GM06990 (cell line): ENCODE data around the gene SUPT6H.

Experiments
- DNase-seq: peaks from one replicate; pipeline ENCODE4 v3.0.0-alpha.2; 2011; ENCODE audit not compliant: insufficient read length; ENCODE audit errors: extremely low read depth
- H3K27me3 ChIP-seq: replicated peaks from 2 replicates; pipeline ENCODE4 v1.6.0; 2011; ENCODE audit warnings: low read length; ENCODE audit not compliant: control insufficient read depth, insufficient read depth
- H3K36me3 ChIP-seq: 2 replicates; pipeline ENCODE4 v1.5.1; 2011; ENCODE audit warnings: low read length; ENCODE audit not compliant: control insufficient read depth, insufficient read depth
- H3K4me3 ChIP-seq: replicated peaks from 2 replicates; pipeline ENCODE4 v1.5.1; 2011; ENCODE audit warnings: low read depth, mild to moderate bottlenecking, control low read depth, low read length
- TF ChIP-seq, protein P1 (sequence below): IDR thresholded peaks from 2 replicates; pipeline ENCODE4 v1.5.1; 2011; ENCODE audit warnings: low read length, control low read depth, mild to moderate bottlenecking, inconsistent platforms; ENCODE audit not compliant: insufficient read depth, poor library complexity, severe bottlenecking

Gene SUPT6H

DNA sequence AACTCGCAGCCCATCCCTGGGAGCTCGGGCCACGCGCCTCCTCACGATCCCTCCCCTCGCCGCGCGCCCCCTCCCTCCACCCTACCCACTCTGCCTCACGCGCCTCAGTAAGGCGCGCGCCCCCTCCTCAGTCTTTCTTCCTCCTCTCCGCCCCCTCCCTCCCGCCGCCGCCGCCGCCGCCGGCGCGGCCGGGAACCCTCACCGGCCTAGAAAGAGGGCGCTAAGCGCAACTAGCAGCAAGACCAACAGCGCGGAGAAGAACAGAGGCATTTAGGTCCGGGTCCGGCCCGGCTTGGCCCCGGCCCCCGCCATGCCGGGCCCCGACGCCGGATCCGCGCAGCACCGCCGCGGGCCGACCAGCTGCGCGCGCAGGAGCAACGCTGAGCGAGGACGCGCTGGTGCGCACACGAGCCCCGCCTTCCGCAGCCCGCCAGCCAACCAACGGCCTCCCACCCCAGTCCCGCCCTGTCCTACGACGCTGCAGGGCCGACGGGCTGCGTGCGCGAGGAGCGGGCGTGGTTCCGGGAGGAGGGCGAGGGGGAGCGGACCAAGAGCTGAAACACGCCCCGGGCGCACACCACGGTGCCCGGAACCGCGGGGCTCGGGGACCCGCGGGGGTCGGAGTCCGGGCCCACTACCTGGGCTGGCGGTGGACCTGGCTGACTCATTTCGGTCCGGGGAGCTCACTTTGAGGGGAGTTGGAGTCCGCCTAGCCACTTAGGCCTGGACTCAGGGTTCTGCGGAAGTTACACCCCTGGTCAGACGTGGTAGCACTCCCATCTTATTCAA lies 17.0 kb upstream of the SUPT6H start, which contains the start of gene BLTP2:
TSS of gene BLTP2 (minus strand) at position 372 of the 789 bp plus-strand sequence. CDS start at position 270, 102 bp downstream.
- Histone ChIP-seq H3K27me3 (no peaks in the 10 kb centered on the region), H3K36me3 (peaks cover 22% of the 10 kb centered on the region)
- DNase-seq: peak; percentile 98

DNA sequence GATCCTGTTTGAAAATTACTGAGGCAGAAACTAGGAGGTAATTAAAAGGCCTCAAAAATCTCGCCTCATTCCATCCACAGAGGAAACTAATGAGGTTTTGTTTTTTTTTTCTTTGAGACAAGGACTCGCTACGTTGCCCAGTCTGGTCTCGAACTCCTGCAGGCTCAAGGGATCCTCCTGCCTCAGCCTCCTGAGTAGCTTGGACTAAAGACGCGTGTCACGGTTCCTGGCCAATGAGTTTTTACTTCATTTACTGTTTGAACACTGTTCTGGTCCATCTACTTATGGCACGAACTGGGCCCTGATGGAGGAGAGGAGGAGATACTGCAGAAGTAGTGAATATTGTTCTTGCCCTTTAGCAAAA lies 16.4 kb upstream of the SUPT6H start:
- H3K36me3 ChIP-seq: peaks cover 19% of the 10 kb centered on the region
- H3K27me3 ChIP-seq: no peaks in the 10 kb centered on the region
- TF ChIP-seq, protein P1, sequence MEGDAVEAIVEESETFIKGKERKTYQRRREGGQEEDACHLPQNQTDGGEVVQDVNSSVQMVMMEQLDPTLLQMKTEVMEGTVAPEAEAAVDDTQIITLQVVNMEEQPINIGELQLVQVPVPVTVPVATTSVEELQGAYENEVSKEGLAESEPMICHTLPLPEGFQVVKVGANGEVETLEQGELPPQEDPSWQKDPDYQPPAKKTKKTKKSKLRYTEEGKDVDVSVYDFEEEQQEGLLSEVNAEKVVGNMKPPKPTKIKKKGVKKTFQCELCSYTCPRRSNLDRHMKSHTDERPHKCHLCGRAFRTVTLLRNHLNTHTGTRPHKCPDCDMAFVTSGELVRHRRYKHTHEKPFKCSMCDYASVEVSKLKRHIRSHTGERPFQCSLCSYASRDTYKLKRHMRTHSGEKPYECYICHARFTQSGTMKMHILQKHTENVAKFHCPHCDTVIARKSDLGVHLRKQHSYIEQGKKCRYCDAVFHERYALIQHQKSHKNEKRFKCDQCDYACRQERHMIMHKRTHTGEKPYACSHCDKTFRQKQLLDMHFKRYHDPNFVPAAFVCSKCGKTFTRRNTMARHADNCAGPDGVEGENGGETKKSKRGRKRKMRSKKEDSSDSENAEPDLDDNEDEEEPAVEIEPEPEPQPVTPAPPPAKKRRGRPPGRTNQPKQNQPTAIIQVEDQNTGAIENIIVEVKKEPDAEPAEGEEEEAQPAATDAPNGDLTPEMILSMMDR: no peak
- H3K4me3 ChIP-seq: peak overlapping the region; percentile 100
- DNase-seq: no peak

More for the DNA sequence above, 17.0 kb upstream of the SUPT6H start, which contains the start of gene BLTP2:
- peak within 1 kb of the TSS; percentile 100 for H3K4me3 ChIP-seq
- TF ChIP-seq, protein P1: no peak

DNA sequence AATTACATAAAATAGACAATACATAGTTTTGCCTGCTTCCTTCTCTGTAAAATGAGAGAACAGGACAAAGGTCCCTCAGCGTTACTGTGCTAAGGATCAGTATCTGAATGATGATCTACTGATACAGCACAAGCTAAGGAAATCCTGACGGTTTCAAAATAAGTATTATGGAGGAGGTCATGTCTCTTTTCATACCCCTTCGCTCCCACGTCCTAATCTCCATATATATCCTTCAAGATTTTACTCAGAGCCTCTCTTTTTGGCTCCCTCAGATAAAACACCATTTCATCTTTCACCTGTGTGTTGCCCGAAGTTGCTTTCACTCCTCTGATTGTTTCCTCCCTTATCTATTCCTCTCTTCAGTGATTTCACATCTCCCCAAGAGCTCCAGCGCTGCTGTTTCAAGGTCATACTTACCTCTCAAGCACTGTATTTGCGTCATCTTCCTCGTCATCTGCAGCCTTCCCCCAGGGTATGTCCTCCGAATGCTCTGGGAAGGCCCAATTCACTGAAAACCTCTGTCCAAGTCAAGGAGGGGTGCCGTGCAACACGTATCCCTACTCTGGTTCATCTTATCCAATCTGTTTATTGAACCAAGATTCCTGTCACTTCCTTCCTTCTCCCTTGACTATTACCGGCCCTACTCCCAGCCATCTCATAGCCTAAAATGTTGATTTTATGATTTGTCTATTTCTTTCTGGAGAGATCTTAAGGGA lies 15.8 kb upstream of the SUPT6H start:
- TF ChIP-seq, protein P1: no peak
- Histone ChIP-seq H3K36me3 (peaks cover 17% of the 10 kb centered on the region), H3K4me3 (no peak overlapping the region; the same call in 1 of the 2 replicates), H3K27me3 (no peaks in the 10 kb centered on the region)
- peak; percentile 13 for DNase-seq

DNA sequence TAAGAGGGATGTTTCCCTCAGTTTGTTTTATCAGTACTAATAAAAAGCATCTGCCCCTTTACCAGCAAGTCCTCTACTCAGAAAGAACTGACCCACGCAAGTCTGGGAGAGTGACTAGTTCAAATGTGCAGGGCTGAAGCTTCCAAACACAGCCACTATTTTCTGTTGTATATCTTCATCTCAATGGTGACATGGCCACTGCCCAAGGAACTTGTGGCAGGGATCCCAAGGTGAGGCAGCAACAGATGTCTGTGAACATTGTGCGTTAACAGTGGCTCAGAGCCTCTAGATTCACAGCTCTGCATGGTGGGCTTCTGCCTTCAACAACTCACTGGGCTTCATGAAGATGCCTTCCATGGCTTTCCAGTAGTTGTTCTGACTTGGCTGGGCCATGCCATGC lies 13.3 kb upstream of the SUPT6H start:
- H3K27me3 ChIP-seq: no peaks in the 10 kb centered on the region
- DNase-seq: no peak
- TF ChIP-seq, protein P1: no peak

DNA sequence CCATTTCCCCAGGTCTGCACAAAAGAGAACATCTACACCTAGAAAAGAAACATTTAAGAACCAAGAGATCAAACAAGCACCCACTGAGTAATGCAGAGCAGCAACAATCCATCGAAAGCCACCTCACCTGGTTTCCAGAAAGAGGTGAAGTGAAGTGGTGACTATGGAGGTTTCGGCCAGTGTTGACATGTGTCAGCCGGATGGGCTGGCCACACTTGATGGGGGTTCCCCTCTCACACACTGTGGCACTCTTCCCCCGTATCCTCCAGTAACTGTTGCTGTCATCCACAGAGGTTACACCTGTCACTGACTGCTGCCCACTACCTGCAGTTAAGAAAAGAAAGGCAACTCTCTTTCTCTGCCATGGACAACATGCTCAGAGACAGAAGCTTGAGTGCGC lies 6.8 kb upstream of the SUPT6H start:
- Histone ChIP-seq H3K27me3 (no peaks in the 10 kb centered on the region), H3K36me3 (peaks cover 13% of the 10 kb centered on the region), H3K4me3 (no peak overlapping the region)
- TF ChIP-seq, protein P1: no peak
- DNase-seq: no peak

More for the DNA sequence above, 13.3 kb upstream of the SUPT6H start:
- H3K36me3 ChIP-seq: peaks cover 7% of the 10 kb centered on the region
- H3K4me3 ChIP-seq: no peak overlapping the region
